ENCODE results near the gene PKD1L1.

Gene PKD1L1

GRCh38 chr7:47778153-47778661, 170.1 kb downstream of the PKD1L1 start:
- no peak overlapping the region for H3K4me3 ChIP-seq (ENCODE audit: low read depth, low read length)
- CTCF ChIA-PET: no interaction called here
- POLR2A ChIA-PET: no interaction called here
- TF ChIP-seq CTCF (IDR thresholded peaks at IDR 0.05; ENCODE audit: insufficient read depth, low read length, missing control alignments): no peak
- DNase-seq (ENCODE audit: low read depth, low spot score): no peak

GRCh38 chr7:47777531-47778152, 170.6 kb downstream of the PKD1L1 start:
- no peak for DNase-seq (ENCODE audit: low read depth, low spot score)
- ChIA-PET POLR2A (no interaction called here), CTCF (no interaction called here)
- no peak for TF ChIP-seq CTCF (IDR thresholded peaks at IDR 0.05; ENCODE audit: insufficient read depth, low read length, missing control alignments)
- no peak overlapping the region for H3K4me3 ChIP-seq (ENCODE audit: low read depth, low read length)

- no peak for TF ChIP-seq CTCF (IDR thresholded peaks at IDR 0.05; ENCODE audit: insufficient read depth, low read length, missing control alignments)
- ChIA-PET POLR2A (no interaction called here), CTCF (interaction anchor here (1.6 to 1.8 kb wide), 2 partner anchors 12 to 510 kb away, joined by 4 to 5 read pairs; no protein-coding TSS in a partner anchor)
- H3K4me3 ChIP-seq (ENCODE audit: low read depth, low read length): no peak overlapping the region
- no peak for DNase-seq (ENCODE audit: low read depth, low spot score)
Observed at GRCh38 chr7:47776335-47776734, 171.9 kb downstream of the PKD1L1 start.

- H3K4me3 ChIP-seq (ENCODE audit: low read depth, low read length): no peak overlapping the region
- DNase-seq (ENCODE audit: low read depth, low spot score): no peak
- ChIA-PET CTCF (interaction anchor here (1.0 to 1.8 kb wide), 5 partner anchors 11 to 509 kb away, joined by 3 to 5 read pairs (median 4); no protein-coding TSS in a partner anchor), POLR2A (interaction anchor here (0.9 kb wide), 1 partner anchor 9 kb away, joined by 3 read pairs; no protein-coding TSS in a partner anchor)
- TF ChIP-seq CTCF (IDR thresholded peaks at IDR 0.05; ENCODE audit: insufficient read depth, low read length, missing control alignments): no peak
Observed at GRCh38 chr7:47775238-47775637, 173.0 kb downstream of the PKD1L1 start.

GRCh38 chr7:47772492-47772891, 175.8 kb downstream of the PKD1L1 start:
- ChIA-PET POLR2A (interaction anchor here (1.7 kb wide), 1 partner anchor 11 kb away, joined by 6 read pairs; no protein-coding TSS in a partner anchor), CTCF (interaction anchor here (1.4 to 1.7 kb wide), 2 partner anchors 15 to 19 kb away, joined by 3 to 6 read pairs; no protein-coding TSS in a partner anchor)
- no peak for DNase-seq (ENCODE audit: low read depth, low spot score)
- H3K4me3 ChIP-seq (ENCODE audit: low read depth, low read length): no peak overlapping the region
- TF ChIP-seq CTCF (IDR thresholded peaks at IDR 0.05; ENCODE audit: insufficient read depth, low read length, missing control alignments): no peak

- CTCF ChIA-PET: interaction anchor here (1.1 to 1.7 kb wide), 3 partner anchors 15 to 28 kb away, joined by 3 to 6 read pairs (median 6); no protein-coding TSS in a partner anchor
- POLR2A ChIA-PET: interaction anchor here (1.1 to 1.7 kb wide), 2 partner anchors 12 to 171 kb away, joined by 5 to 6 read pairs; no protein-coding TSS in a partner anchor
Observed at GRCh38 chr7:47771990-47772360, 176.3 kb downstream of the PKD1L1 start.

More at GRCh38 chr7:47771990-47772360, 176.3 kb downstream of the PKD1L1 start:
- no peak for TF ChIP-seq CTCF (IDR thresholded peaks at IDR 0.05; ENCODE audit: insufficient read depth, low read length, missing control alignments)
- no peak for DNase-seq (ENCODE audit: low read depth, low spot score)
- H3K4me3 ChIP-seq (ENCODE audit: low read depth, low read length): no peak overlapping the region

All from AG04449 (cell line).